NT2/D1 (cell line): ENCODE data around the gene PIKFYVE.
"Not testable (repeated sequence)": the region's sequence is repeated elsewhere in the genome, so short reads cannot be mapped to it uniquely, and the experiment has no call there.

Experiments used
- SUZ12 ChIP-seq: IDR thresholded peaks from 2 replicates; pipeline ENCODE4 v1.6.1; 2011; ENCODE audit not compliant: insufficient read length, insufficient read depth; ENCODE audit errors: extremely low read depth
- ZNF274 ChIP-seq: IDR thresholded peaks from 2 replicates; pipeline ENCODE4 v1.6.1; 2011; ENCODE audit warnings: mild to moderate bottlenecking, low read depth, low read length

GRCh38 chr2:208221873-208222272 is 44.2 kb upstream of the PIKFYVE start:
- not testable (repeated sequence) for TF ChIP-seq SUZ12, ZNF274
